HCT116 (cell line): ENCODE results near the gene KCNAB2. TPM values are rescaled to one million over a fixed set of nuclear protein-coding genes. Genes with fewer than 3 reads are reported as not detected.

Experiments used
- ATAC-seq: fragments of 200-7000 bp; cut with Tn5 transposase; 2 replicates; pipeline ENCODE4 v1.9.1; 2020; ENCODE audit warnings: mild to moderate bottlenecking, moderate library complexity
- BruUV-seq: library from RNA; stranded (reverse); fragments of 400-500 nt; replicated peaks from 2 replicates; lab custom pipeline; 2021; lab: Mats Ljungman, UMichigan
- CTCF ChIA-PET: fragments of 300-600 bp; sonication (Branson Sonifier 250); formaldehyde crosslinking; loops from one replicate; lab custom pipeline; 2021; ENCODE audit warnings: antibody characterized with exemption; lab: Charles Lee
- POLR2A ChIA-PET: fragments of 300-600, 350-600 bp; sonication (Branson Sonifier 250); formaldehyde crosslinking; loops from one replicate; lab custom pipeline; 2021; ENCODE audit warnings: antibody characterized with exemption; lab: Charles Lee
- RAD21 ChIA-PET, 2 experiments: fragments of 300-600 bp; sonication (Branson Sonifier 250); formaldehyde crosslinking; loops; one replicate each; lab custom pipeline; 2023; ENCODE audit warnings: low total read pairs in 2 of 2; ENCODE audit not compliant: uncharacterized antibody in 2 of 2, unreplicated experiment in 2 of 2, low non-redundant PET in 1 of 2; lab: Charles Lee
- DNase-seq: peaks from one replicate; pipeline ENCODE4 v3.0.0-alpha.2; 2010; ENCODE audit warnings: low read depth, low spot score
- H2AFZ ChIP-seq: fragments of 200-600 bp; shearing (Covaris generic), sonication (generic); 2 replicates; pipeline ENCODE4 v1.6.1; 2017; ENCODE audit warnings: low read depth, mixed run types, mixed read lengths, antibody characterized with exemption, low read length; ENCODE audit not compliant: poor library complexity, severe bottlenecking
- H3K27ac ChIP-seq: 2 replicates; pipeline ENCODE4 v1.5.1; 2012; ENCODE audit warnings: low read depth, low read length
- H3K27me3 ChIP-seq: fragments of 200-600 bp; sonication (generic); 2 replicates; pipeline ENCODE4 v1.6.1; 2016; ENCODE audit warnings: mixed run types, low read length, mixed read lengths; ENCODE audit not compliant: insufficient read depth
- H3K36me3 ChIP-seq, 2 experiments: fragments of 200-500 bp in 1 of 2; fragments of 200-600 bp in 1 of 2; sonication (Bioruptor generic) in 1 of 2; sonication (generic) in 1 of 2; 2 replicates each; pipeline versions ENCODE4 v1.5.1 to v1.6.1; 2014 to 2016; ENCODE audit warnings: low read length in 2 of 2, inconsistent platforms in 1 of 2, mixed read lengths in 1 of 2, mixed run types in 1 of 2; ENCODE audit not compliant: insufficient read depth in 2 of 2, control insufficient read depth in 1 of 2
- H3K4me1 ChIP-seq, 2 experiments: fragments of 200-600 bp in 1 of 2; sonication (generic) in 1 of 2; 2 replicates each; pipeline versions ENCODE4 v1.5.1 to v1.6.1; 2012 to 2017; ENCODE audit warnings: low read length in 2 of 2, inconsistent platforms in 1 of 2, mild to moderate bottlenecking in 1 of 2, mixed read lengths in 1 of 2, mixed run types in 1 of 2, moderate library complexity in 1 of 2; ENCODE audit not compliant: insufficient read depth in 2 of 2, control insufficient read depth in 1 of 2
- H3K4me2 ChIP-seq: fragments of 200-600 bp; sonication (generic); 2 replicates; pipeline ENCODE4 v1.6.1; 2017; ENCODE audit warnings: mixed run types, low read length, mixed read lengths
- H3K4me3 ChIP-seq, 2 experiments: fragments of 200-600 bp in 1 of 2; sonication (generic) in 1 of 2; replicated peaks in 1 of 2; 2 replicates each; pipeline ENCODE4 v1.5.1; 2011 to 2016; ENCODE audit warnings: low read length in 2 of 2, control low read depth in 1 of 2, low read depth in 1 of 2, mild to moderate bottlenecking in 1 of 2, mixed read lengths in 1 of 2, mixed run types in 1 of 2
- H3K79me2 ChIP-seq: fragments of 200-600 bp; sonication (generic); 2 replicates; pipeline ENCODE4 v1.6.1; 2017; ENCODE audit warnings: mild to moderate bottlenecking, mixed run types, low read length, moderate library complexity, mixed read lengths; ENCODE audit not compliant: insufficient read depth
- H3K9ac ChIP-seq: fragments of 200-600 bp; sonication (generic); 2 replicates; pipeline ENCODE4 v1.6.1; 2016; ENCODE audit warnings: low read length, mixed read lengths
- H3K9me2 ChIP-seq: fragments of 200-600 bp; sonication (generic), shearing (Covaris generic); 2 replicates; pipeline ENCODE4 v1.6.1; 2017; ENCODE audit warnings: mixed run types, mild to moderate bottlenecking, moderate library complexity; ENCODE audit not compliant: insufficient read depth
- H3K9me3 ChIP-seq, 2 experiments: fragments of 200-500 bp in 1 of 2; fragments of 200-600 bp in 1 of 2; sonication (Bioruptor generic) in 1 of 2; sonication (generic) in 1 of 2; 2 replicates each; pipeline ENCODE4 v1.6.1; 2014 to 2017; ENCODE audit warnings: low read length in 2 of 2, mixed read lengths in 2 of 2, inconsistent platforms in 1 of 2, low read depth in 1 of 2, mild to moderate bottlenecking in 1 of 2, mixed run types in 1 of 2, moderate library complexity in 1 of 2; ENCODE audit not compliant: control insufficient read depth in 1 of 2, insufficient read depth in 1 of 2
- H4K20me1 ChIP-seq: fragments of 200-600 bp; sonication (generic), shearing (Covaris generic); 2 replicates; pipeline ENCODE4 v1.6.1; 2017; ENCODE audit warnings: mixed run types, mild to moderate bottlenecking, moderate library complexity; ENCODE audit not compliant: insufficient read depth
- ATF3 ChIP-seq: IDR thresholded peaks from 2 replicates; pipeline ENCODE4 v1.6.1; 2012
- CBX3 ChIP-seq: IDR thresholded peaks from 2 replicates; pipeline ENCODE4 v1.6.1; 2012; ENCODE audit warnings: low read depth
- CTCF ChIP-seq, 3 experiments: fragments of 200-600 bp in 1 of 3; sonication (generic) in 1 of 3; IDR thresholded peaks in 2 of 3; conservative IDR thresholded peaks in 1 of 3; 2 replicates each; pipeline ENCODE4 v1.5.1; 2012 to 2017; ENCODE audit warnings: low read depth in 2 of 3, low read length in 2 of 3, antibody characterized with exemption in 1 of 3, borderline replicate concordance in 1 of 3, control low read depth in 1 of 3, mild to moderate bottlenecking in 1 of 3, mixed read lengths in 1 of 3, mixed run types in 1 of 3, moderate library complexity in 1 of 3; ENCODE audit not compliant: insufficient read depth in 1 of 3
- EGR1 ChIP-seq: IDR thresholded peaks from 2 replicates; pipeline ENCODE4 v1.6.1; 2012; ENCODE audit warnings: low read depth
- ELF1 ChIP-seq: IDR thresholded peaks from 2 replicates; pipeline ENCODE4 v1.6.1; 2012; ENCODE audit warnings: low read depth, borderline replicate concordance
- EZH2phosphoT487 ChIP-seq: fragments of 200-600 bp; IDR thresholded peaks from 2 replicates; pipeline ENCODE4 v1.6.1; 2018; ENCODE audit warnings: antibody characterized with exemption, borderline replicate concordance
- FOSL1 ChIP-seq: IDR thresholded peaks from 2 replicates; pipeline ENCODE4 v1.6.1; 2012; ENCODE audit warnings: low read depth
- JUND ChIP-seq: IDR thresholded peaks from 2 replicates; pipeline ENCODE4 v1.6.1; 2012
- MAX ChIP-seq: IDR thresholded peaks from 2 replicates; pipeline ENCODE4 v1.6.1; 2012
- POLR2A ChIP-seq: IDR thresholded peaks from 2 replicates; pipeline ENCODE4 v1.7.0; 2011; ENCODE audit warnings: borderline replicate concordance; ENCODE audit not compliant: insufficient read depth, insufficient read length; ENCODE audit errors: extremely low read depth
- POLR2AphosphoS5 ChIP-seq: IDR thresholded peaks from 2 replicates; pipeline ENCODE4 v1.6.1; 2011; ENCODE audit warnings: mild to moderate bottlenecking, low read depth, low read length, moderate library complexity
- RAD21 ChIP-seq: IDR thresholded peaks from 2 replicates; pipeline ENCODE4 v1.6.1; 2012; ENCODE audit warnings: low read depth, mild to moderate bottlenecking
- REST ChIP-seq: IDR thresholded peaks from 2 replicates; pipeline ENCODE4 v1.6.1; 2012; ENCODE audit warnings: low read depth
- SIN3A ChIP-seq: IDR thresholded peaks from 2 replicates; pipeline ENCODE4 v1.6.1; 2012; ENCODE audit warnings: low read depth
- SP1 ChIP-seq: IDR thresholded peaks from 2 replicates; pipeline ENCODE4 v1.6.1; 2012; ENCODE audit warnings: low read depth
- SRF ChIP-seq: IDR thresholded peaks from 2 replicates; pipeline ENCODE4 v1.6.1; 2012; ENCODE audit warnings: low read depth
- TCF7L2 ChIP-seq: IDR thresholded peaks from 2 replicates; pipeline ENCODE4 v1.7.0; 2011; ENCODE audit warnings: borderline replicate concordance, inconsistent platforms; ENCODE audit not compliant: insufficient read depth, insufficient read length; ENCODE audit errors: extremely low read depth
- YY1 ChIP-seq: IDR thresholded peaks from 2 replicates; pipeline ENCODE4 v1.6.1; 2011; ENCODE audit warnings: low read length, low read depth, moderate library complexity, mild to moderate bottlenecking; ENCODE audit not compliant: insufficient replicate concordance; ENCODE audit errors: extremely low read depth
- ZBTB33 ChIP-seq: IDR thresholded peaks from 2 replicates; pipeline ENCODE4 v1.6.1; 2011; ENCODE audit warnings: mild to moderate bottlenecking, low read length, moderate library complexity; ENCODE audit not compliant: insufficient replicate concordance; ENCODE audit errors: extremely low read depth
- ZFX ChIP-seq: fragments of 450-650 bp; IDR thresholded peaks from 2 replicates; pipeline ENCODE4 v1.6.1; 2017
- intact Hi-C: fragments of 100-400 bp; cut with micrococcal nuclease; formaldehyde crosslinking; loops from 2 replicates; pipeline ENCODE4 v1.10.0; 2022
- total RNA-seq: library from RNA; stranded (reverse); gene quantifications from one replicate; pipeline ENCODE4 v1.2.1, GENCODE V29; 2021; ENCODE audit not compliant: unreplicated experiment

The KCNAB2 gene
- total RNA-seq, 1 experiment from 2014 or later, result 18.1 TPM

GRCh38 chr1:6087958-6088357, 42.3 kb downstream of the KCNAB2 start:
- ChIA-PET RAD21 (no interaction called here), POLR2A (no interaction called here), CTCF (no interaction called here)
- Histone ChIP-seq H3K9me2 (no peaks in the 10 kb centered on the region), H3K27ac (no peak overlapping the region), H3K4me2 (no peak overlapping the region), H3K36me3 (no peaks in the 10 kb centered on the region), H2AFZ (no peak overlapping the region), H3K9ac (no peak overlapping the region), H3K9me3 (no peaks in the 10 kb centered on the region), H3K4me1 (no peaks in the 10 kb centered on the region), H3K4me3 (no peak overlapping the region), H3K27me3 (no peaks in the 10 kb centered on the region), H4K20me1 (no peaks in the 10 kb centered on the region), H3K79me2 (no peaks in the 10 kb centered on the region)
- intact Hi-C loops, result no loop called here
- no peak for DNase-seq
- BruUV-seq, result no TSS peak
- ATAC-seq, result no peak
- no peak for TF ChIP-seq YY1
- TF ChIP-seq RAD21, result no peak
- TF ChIP-seq SP1, result no peak
- TF ChIP-seq ELF1, result no peak
- TF ChIP-seq ATF3, result no peak
- no peak for TF ChIP-seq MAX
- no peak for TF ChIP-seq ZFX
- TF ChIP-seq CTCF (IDR thresholded peaks at IDR 0.05 in 2 of 3, conservative IDR thresholded peaks at IDR 0.05 in 1 of 3; ENCODE audit: borderline replicate concordance in 1 of 3, insufficient read depth in 1 of 3, low read depth in 2 of 3, low read length in 2 of 3), result no peak
- no peak for TF ChIP-seq JUND
- TF ChIP-seq POLR2A, result no peak
- no peak for TF ChIP-seq REST
- TF ChIP-seq FOSL1, result no peak
- no peak for TF ChIP-seq POLR2AphosphoS5
- TF ChIP-seq ZBTB33, result no peak
- TF ChIP-seq EGR1, result no peak
- TF ChIP-seq SRF, result no peak
- TF ChIP-seq EZH2phosphoT487, result no peak
- TF ChIP-seq SIN3A, result no peak
- TF ChIP-seq TCF7L2, result no peak
- no peak for TF ChIP-seq CBX3
